Mucosa of descending colon (tissue), 3 donors: ENCODE data around the gene MARCO. TPM values are rescaled to one million over a fixed set of nuclear protein-coding genes. Genes with fewer than 3 reads are reported as not detected.
"Not testable (repeated sequence)": the region's sequence is repeated elsewhere in the genome, so short reads cannot be mapped to it uniquely, and the experiment has no call there.

Source experiments
- ATAC-seq: fragments of 200-7000 bp; cut with Tn5 transposase; one replicate; pipeline ENCODE4 v1.9.1; 2020; ENCODE audit warnings: mild to moderate bottlenecking, moderate library complexity
- DNase-seq, 3 donors: peaks; one replicate each; pipeline ENCODE4 v3.0.0-alpha.2; 2020
- H3K36me3 ChIP-seq: fragments of 200-600 bp; one replicate; pipeline ENCODE4 v1.8.0; 2021; ENCODE audit warnings: low read depth, mild to moderate bottlenecking
- H3K4me1 ChIP-seq: fragments of 200-600 bp; one replicate; pipeline ENCODE4 v1.8.0; 2021; ENCODE audit warnings: low read depth, mild to moderate bottlenecking
- H3K4me3 ChIP-seq: fragments of 200-600 bp; one replicate; pipeline ENCODE4 v1.8.0; 2021; ENCODE audit warnings: mild to moderate bottlenecking
- H3K9me3 ChIP-seq: fragments of 200-600 bp; one replicate; pipeline ENCODE4 v1.8.0; 2021; ENCODE audit warnings: mild to moderate bottlenecking
- intact Hi-C, 2 donors: fragments of 100-400 bp; cut with DNase I in 1 of 2; cut with micrococcal nuclease in 1 of 2; formaldehyde crosslinking; loops; one replicate each; pipeline versions ENCODE4 v1.11.0 to v1.11.1; 2022; cut with DNase I, micrococcal nuclease
- total RNA-seq, 3 donors: library from RNA; stranded (reverse); fragmentation: NEBNext Ultra II Directional in 2 of 3; extraction: Animal tissue kit (Norgen Biotek cat#: 25700) in 2 of 3; gene quantifications; one replicate each; pipeline versions ENCODE4 v1.2.1 to v1.2.4, GENCODE V29; 2021 to 2023
- TF ChIP-seq, protein P1 (sequence below): fragments of 200-600 bp; IDR thresholded peaks from one replicate; pipeline ENCODE4 v1.8.0; 2022; ENCODE audit warnings: antibody characterized with exemption, mild to moderate bottlenecking
- donor health status: DM: no; HTN: no; CAD: no; lungs with moderate emphysema.
- donor health status: DM: no; HTN: no; CAD: no.
- donor health status: DM: no; HTN: yes; CAD: no.

Gene MARCO
- total RNA-seq, 3 donors from 2014 or later = 0.69 to 13.3 (median 10.4) TPM

DNA sequence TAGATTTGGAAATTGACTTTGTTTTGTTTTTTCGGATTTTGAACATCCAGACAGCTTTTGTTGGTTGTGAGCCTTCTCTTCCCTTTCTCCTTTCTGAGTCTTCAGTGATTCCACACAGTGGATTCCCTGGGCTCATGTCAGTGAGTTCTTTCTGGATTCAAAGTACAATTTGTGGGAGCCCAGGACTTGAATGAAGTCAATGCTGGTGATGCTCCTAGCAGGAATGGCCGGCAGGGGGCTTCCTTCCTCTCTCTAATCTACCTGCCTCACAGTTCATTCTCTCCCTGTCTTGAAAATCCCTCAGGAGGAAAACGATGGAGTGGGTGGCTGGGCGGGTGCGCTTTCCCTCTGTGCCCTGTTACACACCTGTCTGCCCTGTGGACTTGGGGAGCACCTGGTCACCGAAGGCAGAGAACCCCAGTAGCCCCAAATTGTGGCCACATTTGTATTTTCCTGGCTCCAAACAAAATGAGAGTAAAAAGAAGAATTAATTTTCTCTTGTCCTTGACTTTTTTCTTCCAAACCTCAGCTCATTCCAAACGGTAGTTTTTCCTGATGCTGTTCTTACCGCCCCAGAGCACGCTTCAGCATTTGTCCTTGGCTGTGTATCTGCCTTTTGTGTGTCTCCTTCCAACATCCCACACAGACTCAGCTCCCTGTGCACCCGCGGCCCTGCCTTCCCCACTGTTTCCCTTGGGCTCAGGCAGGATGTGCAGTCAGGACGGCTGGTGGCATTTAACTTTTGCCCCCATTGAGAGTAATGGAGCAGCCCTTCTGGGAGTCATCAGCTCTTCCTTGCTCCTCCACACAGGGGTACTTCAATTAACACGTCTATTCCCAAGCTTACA, 86.6 kb downstream of the MARCO start:
- no peaks in the 10 kb centered on the region for H3K36me3 ChIP-seq
- ATAC-seq = peak; percentile 33
- DNase-seq = peak in 2 of 3 donors; percentile 50 to 62
- TF ChIP-seq, protein P1, sequence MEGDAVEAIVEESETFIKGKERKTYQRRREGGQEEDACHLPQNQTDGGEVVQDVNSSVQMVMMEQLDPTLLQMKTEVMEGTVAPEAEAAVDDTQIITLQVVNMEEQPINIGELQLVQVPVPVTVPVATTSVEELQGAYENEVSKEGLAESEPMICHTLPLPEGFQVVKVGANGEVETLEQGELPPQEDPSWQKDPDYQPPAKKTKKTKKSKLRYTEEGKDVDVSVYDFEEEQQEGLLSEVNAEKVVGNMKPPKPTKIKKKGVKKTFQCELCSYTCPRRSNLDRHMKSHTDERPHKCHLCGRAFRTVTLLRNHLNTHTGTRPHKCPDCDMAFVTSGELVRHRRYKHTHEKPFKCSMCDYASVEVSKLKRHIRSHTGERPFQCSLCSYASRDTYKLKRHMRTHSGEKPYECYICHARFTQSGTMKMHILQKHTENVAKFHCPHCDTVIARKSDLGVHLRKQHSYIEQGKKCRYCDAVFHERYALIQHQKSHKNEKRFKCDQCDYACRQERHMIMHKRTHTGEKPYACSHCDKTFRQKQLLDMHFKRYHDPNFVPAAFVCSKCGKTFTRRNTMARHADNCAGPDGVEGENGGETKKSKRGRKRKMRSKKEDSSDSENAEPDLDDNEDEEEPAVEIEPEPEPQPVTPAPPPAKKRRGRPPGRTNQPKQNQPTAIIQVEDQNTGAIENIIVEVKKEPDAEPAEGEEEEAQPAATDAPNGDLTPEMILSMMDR = no peak
- intact Hi-C loops = no loop called here
- no peaks in the 10 kb centered on the region for H3K4me1 ChIP-seq
- H3K4me3 ChIP-seq = no peak overlapping the region
- H3K9me3 ChIP-seq = no peaks in the 10 kb centered on the region

DNA sequence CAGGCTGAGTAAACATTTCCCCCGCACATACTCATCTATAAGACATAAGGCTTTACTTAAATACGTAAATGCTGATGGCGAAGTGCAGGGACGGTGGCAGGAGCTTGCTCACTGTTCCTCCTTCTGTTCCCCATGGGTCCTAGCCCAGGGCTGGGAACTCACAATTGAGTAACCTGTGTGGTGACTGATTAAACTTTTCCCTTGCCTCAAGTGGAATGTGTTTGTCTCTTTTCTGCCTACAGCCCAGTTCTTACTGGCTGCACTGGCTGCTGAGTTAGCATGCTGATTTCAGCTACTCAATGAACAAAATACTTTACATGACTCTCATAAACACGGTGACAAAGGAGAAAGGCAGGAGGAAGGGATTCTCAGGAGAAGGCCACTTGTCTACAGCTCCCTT, 87.3 kb downstream of the MARCO start:
- no peaks in the 10 kb centered on the region for H3K4me1 ChIP-seq
- intact Hi-C loops = no loop called here
- H3K36me3 ChIP-seq = no peaks in the 10 kb centered on the region
- DNase-seq (no peak), ATAC-seq (no peak)
- TF ChIP-seq, protein P1 = no peak
- no peaks in the 10 kb centered on the region for H3K9me3 ChIP-seq
- H3K4me3 ChIP-seq = no peak overlapping the region

DNA sequence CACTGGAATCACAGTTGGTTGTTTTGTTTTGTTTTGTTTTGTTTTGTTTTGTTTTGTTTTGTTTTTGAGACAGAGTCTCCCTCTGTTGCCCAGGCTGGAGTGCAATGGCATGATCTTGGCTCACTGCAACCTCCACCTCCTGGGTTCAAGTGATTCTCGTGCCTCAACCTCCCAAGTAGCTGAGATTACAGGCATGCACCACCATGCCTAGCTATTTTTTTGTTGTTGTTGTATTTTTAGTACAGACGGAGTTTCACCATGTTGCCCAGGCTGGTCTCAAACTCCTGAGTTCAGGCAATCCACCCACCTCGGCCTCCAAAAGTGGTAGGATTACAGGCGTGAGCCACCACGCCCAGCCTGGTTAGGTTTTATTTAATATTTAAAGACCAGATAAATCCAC, 95.9 kb downstream of the MARCO start:
- not testable (repeated sequence) for ATAC-seq, H3K4me3 ChIP-seq

DNA sequence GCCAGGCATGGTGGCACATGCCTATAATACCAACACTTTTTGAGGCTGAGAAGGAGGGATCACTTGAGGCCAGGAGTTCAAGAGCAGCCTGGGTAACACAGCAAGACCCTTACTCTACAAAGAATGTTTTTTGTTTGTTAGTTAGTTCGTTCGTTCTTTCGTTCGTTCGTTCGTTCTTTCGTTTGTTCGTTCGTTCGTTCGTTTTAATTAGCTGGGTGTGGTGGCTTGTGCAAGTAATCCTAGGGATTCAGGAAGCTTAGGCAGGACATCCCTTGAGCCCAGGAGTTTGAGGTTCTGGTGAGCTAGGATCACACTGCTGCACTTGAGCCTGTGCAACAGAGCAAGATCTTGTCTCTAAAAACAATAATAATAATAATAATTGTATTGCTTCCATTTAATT, 98.7 kb downstream of the MARCO start:
- Histone ChIP-seq H3K4me1 (no peaks in the 10 kb centered on the region), H3K9me3 (no peaks in the 10 kb centered on the region), H3K4me3 (no peak overlapping the region), H3K36me3 (no peaks in the 10 kb centered on the region)
- TF ChIP-seq, protein P1 = no peak
- ATAC-seq (no peak), DNase-seq (no peak)
- intact Hi-C loops = no loop called here

More for the DNA sequence above, 95.9 kb downstream of the MARCO start:
- intact Hi-C loops, DNase-seq, H3K4me1 ChIP-seq, H3K9me3 ChIP-seq, H3K36me3 ChIP-seq: not testable (repeated sequence)

Other genes with a start within 250 kb of the MARCO start
- gene EN1, start 94.5 kb upstream of the MARCO start, total RNA-seq = not detected
- gene C1QL2, start 216.6 kb downstream of the MARCO start, total RNA-seq = not detected